K562 (cell line): ENCODE data around the gene FA2H. TPM values are rescaled to one million over a fixed set of nuclear protein-coding genes. Genes with fewer than 3 reads are reported as not detected.

ENCODE experiments used
- ATAC-seq: fragments of 200-7000 bp; cut with Tn5 transposase; 3 replicates; pipeline ENCODE4 v1.9.1; 2020; ENCODE audit warnings: moderate library complexity
- BruUV-seq: library from RNA; stranded (reverse); fragments of 400-500 nt; replicated peaks from 2 replicates; lab custom pipeline; 2021; lab: Mats Ljungman, UMichigan
- CTCF ChIA-PET: fragments of 300-600 bp; formaldehyde crosslinking; extraction: SDS; loops from one replicate; lab custom pipeline; 2021; ENCODE audit warnings: low intra/inter-chr PET ratio; lab: Yijun Ruan, JAX
- POLR2A ChIA-PET: fragments of 300-600, 350-650 bp; sonication (Branson Sonifier 250); formaldehyde crosslinking; extraction: SDS; loops from one replicate; lab custom pipeline; 2021; ENCODE audit warnings: antibody characterized with exemption, inconsistent platforms; lab: Yijun Ruan, JAX
- DNase-seq, 4 experiments: peaks; one replicate each; pipeline versions ENCODE4 v3.0.0 to v3.0.0-alpha.2; 2011 to 2018; ENCODE audit warnings: low spot score in 3 of 4, mixed read lengths in 3 of 4; ENCODE audit errors: extremely low read depth in 1 of 4
- FAIRE-seq: peaks from 2 replicates; lab custom pipeline; 2011; peaks lifted over from hg19 to GRCh38; lab: Jason Lieb, UNC
- H2AFZ ChIP-seq: 2 replicates; pipeline ENCODE4 v1.6.0; 2011; ENCODE audit warnings: low read depth, low read length, control low read depth, inconsistent platforms
- H3K27ac ChIP-seq: fragments of 200-600 bp; 3 replicates; pipeline ENCODE4 v1.8.0; 2011; ENCODE audit warnings: low read depth, mild to moderate bottlenecking, control low read depth, inconsistent platforms, low read length, moderate library complexity, mixed read lengths; ENCODE audit errors: extremely low read depth
- H3K27me3 ChIP-seq, 2 experiments: fragments of 300-600 bp in 1 of 2; 2 replicates in 1 of 2; 3 replicates in 1 of 2; pipeline versions ENCODE4 v1.6.0 to v1.8.0; 2011; ENCODE audit warnings: inconsistent platforms in 2 of 2, low read length in 2 of 2, mild to moderate bottlenecking in 1 of 2, mixed read lengths in 1 of 2, moderate library complexity in 1 of 2; ENCODE audit not compliant: control insufficient read depth in 2 of 2, insufficient read depth in 2 of 2
- H3K36me3 ChIP-seq: fragments of 300-600 bp; 3 replicates; pipeline ENCODE4 v1.8.0; 2011; ENCODE audit warnings: mild to moderate bottlenecking, low read length, inconsistent platforms; ENCODE audit not compliant: control insufficient read depth, insufficient read depth
- H3K4me1 ChIP-seq, 2 experiments: fragments of 200-600 bp in 1 of 2; replicated peaks in 1 of 2; 2 replicates in 1 of 2; 3 replicates in 1 of 2; pipeline versions ENCODE4 v1.5.1 to v1.8.0; 2011; ENCODE audit warnings: inconsistent platforms in 2 of 2, low read length in 2 of 2, mild to moderate bottlenecking in 1 of 2, mixed read lengths in 1 of 2, moderate library complexity in 1 of 2; ENCODE audit not compliant: control insufficient read depth in 2 of 2, insufficient read depth in 2 of 2
- H3K4me2 ChIP-seq: 2 replicates; pipeline ENCODE4 v1.6.1; 2011; ENCODE audit warnings: low read length, control low read depth, inconsistent platforms, mixed read lengths; ENCODE audit not compliant: insufficient read depth
- H3K4me3 ChIP-seq: fragments of 200-600 bp; sonication (generic), shearing (Covaris generic); 2 replicates; pipeline ENCODE4 v1.5.1; 2016; ENCODE audit warnings: control low read depth, inconsistent platforms
- H3K79me2 ChIP-seq: fragments of 200-600 bp; 3 replicates; pipeline ENCODE4 v1.8.0; 2011; ENCODE audit warnings: low read length, inconsistent platforms; ENCODE audit not compliant: control insufficient read depth, insufficient read depth
- H3K9ac ChIP-seq, 2 experiments: 2 replicates each; pipeline versions ENCODE4 v1.6.0 to v1.6.1; 2011; ENCODE audit warnings: low read depth in 2 of 2, low read length in 2 of 2, control low read depth in 1 of 2, inconsistent platforms in 1 of 2, mild to moderate bottlenecking in 1 of 2, mixed read lengths in 1 of 2; ENCODE audit not compliant: insufficient read depth in 1 of 2
- H3K9me1 ChIP-seq: one replicate; pipeline ENCODE4 v1.6.0; 2011; ENCODE audit warnings: inconsistent platforms, mild to moderate bottlenecking, low read length, moderate library complexity; ENCODE audit not compliant: control insufficient read depth, insufficient read depth
- H3K9me3 ChIP-seq: replicated peaks from 2 replicates; pipeline ENCODE4 v1.5.1; 2011; ENCODE audit warnings: low read depth, low read length, inconsistent platforms; ENCODE audit not compliant: control insufficient read depth, insufficient read depth
- H4K20me1 ChIP-seq: replicated peaks from 2 replicates; pipeline ENCODE4 v1.6.1; 2011; ENCODE audit warnings: low read length, inconsistent platforms, mixed read lengths; ENCODE audit not compliant: control insufficient read depth, insufficient read depth
- ELF1 ChIP-seq: fragments of 200-800 bp; sonication (Bioruptor generic); IDR thresholded peaks from 2 replicates; pipeline ENCODE4 v1.6.1; 2016; ENCODE audit warnings: missing genetic modification characterization, missing compliant biosample characterization
- HDAC6 ChIP-seq: IDR thresholded peaks from 2 replicates; pipeline ENCODE4 v1.6.1; 2012; ENCODE audit warnings: low read depth, mild to moderate bottlenecking, control low read depth, inconsistent platforms, low read length, moderate library complexity
- MAZ ChIP-seq, 2 experiments: fragments of 450-650 bp in 1 of 2; sonication (generic) in 1 of 2; formaldehyde crosslinking; IDR thresholded peaks in 1 of 2; conservative IDR thresholded peaks in 1 of 2; 2 replicates each; pipeline versions ENCODE4 v1.4.0 to v1.5.0; 2020; ENCODE audit warnings: mild to moderate bottlenecking in 1 of 2, missing genetic modification reagents in 1 of 2
- ZNF347 ChIP-seq: fragments of 450-650 bp; formaldehyde crosslinking; IDR thresholded peaks from 2 replicates; pipeline ENCODE4 v1.4.0; 2020; ENCODE audit warnings: low read depth, mild to moderate bottlenecking, moderate library complexity
- WGBS: fragments of 100-300 bp; shearing (Covaris generic); methylation state at CpG from one replicate; pipeline ENCODE4 v1.1.6; 2016; ENCODE audit warnings: low coverage, mixed read lengths; ENCODE audit not compliant: insufficient coverage; ENCODE audit errors: missing lambda C conversion rate; 5-methylcytosine and 5-hydroxymethylcytosine counted together
- in situ Hi-C: fragments of 300-500 bp; cut with MboI; formaldehyde crosslinking; loops from 4 replicates; pipeline ENCODE4 v1.15.0; 2018; ENCODE audit warnings: inconsistent platforms, mixed read lengths
- intact Hi-C: fragments of 100-400 bp; cut with micrococcal nuclease; formaldehyde crosslinking; loops from 2 replicates; pipeline ENCODE4 v1.14.2; 2022
- polyA plus RNA-seq, 8 experiments: library from polyadenylated mRNA; depleted of rRNA in 4 of 8; stranded (reverse) in 5 of 8; unstranded in 3 of 8; fragments of >200 nt; fragmentation: Nextera tagmentation in 2 of 8; fragmentation: Illumina TruSeq in 1 of 8; extraction: Ambion mirVana in 2 of 8; extraction: Trizol in 1 of 8; gene quantifications; 2 replicates each; pipeline versions ENCODE4 v1.2.1 to v1.2.3, GENCODE V29; 2011 to 2014; ENCODE audit warnings: inconsistent platforms in 1 of 8, missing spikeins in 1 of 8
- total RNA-seq, 7 experiments: library from RNA; depleted of rRNA in 6 of 7; stranded (reverse); fragments of >200 nt in 6 of 7; fragmentation: Illumina TruSeq in 2 of 7; extraction: Trizol in 2 of 7; gene quantifications; 2 replicates each; pipeline versions ENCODE4 v1.2.1 to v1.2.3, GENCODE V29; 2011 to 2021; ENCODE audit warnings: low replicate concordance in 1 of 7
- TF ChIP-seq, protein P1 (sequence below): fragments of 200-400 bp; formaldehyde crosslinking; IDR thresholded peaks from 2 replicates; pipeline ENCODE4 v1.6.1; 2017; ENCODE audit warnings: mild to moderate bottlenecking, low read depth, low read length, moderate library complexity
- TF ChIP-seq, protein P2 (sequence below), 3 experiments: IDR thresholded peaks in 2 of 3; conservative IDR thresholded peaks in 1 of 3; 2 replicates each; pipeline ENCODE4 v1.5.1; 2011 to 2012; ENCODE audit warnings: low read length in 3 of 3, mild to moderate bottlenecking in 3 of 3, control low read depth in 2 of 3, improper control_type of control experiment in 1 of 3, inconsistent platforms in 1 of 3, low read depth in 1 of 3, mixed read lengths in 1 of 3, moderate library complexity in 1 of 3; ENCODE audit not compliant: insufficient read depth in 2 of 3

The FA2H gene
- total and polyA plus RNA-seq, 9 of the 15 experiments (the other 6 are each of a cell fraction or from before 2014, with no cell fraction given): not detected

DNA sequence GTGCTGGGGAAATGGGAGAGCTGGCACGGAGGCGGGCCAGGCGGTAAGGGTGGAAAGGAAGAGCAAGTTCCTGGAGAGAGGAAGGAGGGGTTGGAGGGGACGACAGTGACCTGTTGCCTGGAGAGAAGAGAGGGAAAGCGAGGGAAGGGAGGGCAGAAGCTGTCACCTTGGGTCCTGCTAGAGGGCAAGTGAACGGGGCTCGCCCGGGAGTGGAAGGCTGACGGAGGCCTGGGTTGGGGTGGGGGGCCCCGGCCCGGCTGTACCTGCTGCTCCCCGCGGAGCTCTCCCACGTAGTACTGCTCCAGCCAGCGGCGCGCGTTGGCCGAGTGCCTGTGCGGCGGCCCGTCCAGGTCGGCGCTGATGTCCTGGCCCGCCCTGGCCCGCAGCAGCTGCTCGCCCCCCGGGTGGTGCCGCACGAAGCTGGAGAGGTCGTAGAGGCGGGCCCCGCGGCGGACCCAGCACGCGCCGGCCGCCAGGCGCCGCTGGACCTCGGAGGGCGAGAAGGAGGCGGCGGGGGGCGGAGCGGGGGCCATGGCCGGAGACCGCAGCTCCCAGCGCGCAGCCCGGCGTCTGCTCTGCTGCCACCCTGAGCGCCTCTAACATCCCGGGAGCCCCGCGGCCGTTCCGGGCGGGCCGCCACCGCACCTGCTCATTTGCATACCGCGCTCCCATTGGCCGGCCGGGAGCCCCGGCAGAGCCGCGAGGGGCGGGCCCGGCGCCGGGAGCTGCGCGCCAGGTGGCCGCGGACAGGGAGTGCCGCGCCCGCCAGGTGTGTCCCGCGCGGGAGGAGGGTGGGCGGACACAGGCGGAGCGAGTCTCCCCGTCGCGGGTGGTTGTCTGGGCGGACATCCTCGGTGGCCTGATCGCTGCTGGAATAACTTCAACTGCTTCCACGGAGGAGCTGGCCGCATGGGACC lies at the start of gene FA2H (continued):
- TF ChIP-seq, protein P1, sequence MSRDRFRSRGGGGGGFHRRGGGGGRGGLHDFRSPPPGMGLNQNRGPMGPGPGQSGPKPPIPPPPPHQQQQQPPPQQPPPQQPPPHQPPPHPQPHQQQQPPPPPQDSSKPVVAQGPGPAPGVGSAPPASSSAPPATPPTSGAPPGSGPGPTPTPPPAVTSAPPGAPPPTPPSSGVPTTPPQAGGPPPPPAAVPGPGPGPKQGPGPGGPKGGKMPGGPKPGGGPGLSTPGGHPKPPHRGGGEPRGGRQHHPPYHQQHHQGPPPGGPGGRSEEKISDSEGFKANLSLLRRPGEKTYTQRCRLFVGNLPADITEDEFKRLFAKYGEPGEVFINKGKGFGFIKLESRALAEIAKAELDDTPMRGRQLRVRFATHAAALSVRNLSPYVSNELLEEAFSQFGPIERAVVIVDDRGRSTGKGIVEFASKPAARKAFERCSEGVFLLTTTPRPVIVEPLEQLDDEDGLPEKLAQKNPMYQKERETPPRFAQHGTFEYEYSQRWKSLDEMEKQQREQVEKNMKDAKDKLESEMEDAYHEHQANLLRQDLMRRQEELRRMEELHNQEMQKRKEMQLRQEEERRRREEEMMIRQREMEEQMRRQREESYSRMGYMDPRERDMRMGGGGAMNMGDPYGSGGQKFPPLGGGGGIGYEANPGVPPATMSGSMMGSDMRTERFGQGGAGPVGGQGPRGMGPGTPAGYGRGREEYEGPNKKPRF: no peak
- TF ChIP-seq HDAC6: no peak
- TF ChIP-seq ELF1 (tag): no peak

DNA sequence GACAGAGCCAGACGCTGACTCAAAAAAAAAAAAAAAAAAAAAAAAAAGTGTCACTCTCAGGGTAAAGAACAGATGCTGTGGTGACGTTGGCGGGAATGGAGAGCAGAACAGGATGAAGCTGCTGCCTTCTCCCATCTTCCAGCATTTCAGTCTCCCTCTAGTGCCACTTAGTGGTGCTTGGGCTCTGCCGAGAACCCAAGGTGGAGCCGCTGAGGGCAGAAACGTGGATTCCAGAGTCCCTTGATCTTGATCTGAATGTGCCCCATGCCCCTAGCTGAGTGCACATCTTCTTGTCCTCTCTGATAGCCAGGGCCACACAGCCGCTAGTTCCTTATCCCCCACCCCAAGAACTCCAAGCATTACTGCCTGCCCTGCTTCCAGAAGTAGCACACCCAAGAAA lies 43.2 kb upstream of the FA2H start:
- DNase-seq (no peak), FAIRE-seq (no peak), ATAC-seq (no peak)
- intact Hi-C loops (no loop called here), in situ Hi-C loops (no loop called here)
- no peaks in the 10 kb centered on the region for H3K36me3 ChIP-seq
- no peaks in the 10 kb centered on the region for H3K9me3 ChIP-seq
- no peak overlapping the region for H2AFZ ChIP-seq
- no TSS peak for BruUV-seq
- H3K9me1 ChIP-seq: no peaks in the 10 kb centered on the region
- H3K4me1 ChIP-seq: peaks cover 0 to 5% of the 10 kb centered on the region in 2 experiments; a peak in 2 of 5 replicates
- H4K20me1 ChIP-seq: no peaks in the 10 kb centered on the region
- CTCF ChIA-PET: no interaction called here
- POLR2A ChIA-PET: interaction anchor here (0.6 kb wide), 1 partner anchor 150 kb away, joined by 3 read pairs; no protein-coding TSS in a partner anchor
- H3K4me3 ChIP-seq: no peak overlapping the region
- H3K9ac ChIP-seq: no peak overlapping the region
- H3K27me3 ChIP-seq: peaks cover 17 to 47% of the 10 kb centered on the region in 2 experiments; a peak in 4 of 5 replicates
- 3% methylated on average over 6 of the region's 7 CpGs for WGBS
- no peak overlapping the region for H3K27ac ChIP-seq
- H3K4me2 ChIP-seq: no peak overlapping the region
- TF ChIP-seq MAZ (CRISPR knock-in tag; conservative IDR thresholded peaks at IDR 0.05 in 1 of 2, IDR thresholded peaks at IDR 0.05 in 1 of 2) (no peak), ZNF347 (CRISPR knock-in tag) (no peak)
- TF ChIP-seq, protein P2, sequence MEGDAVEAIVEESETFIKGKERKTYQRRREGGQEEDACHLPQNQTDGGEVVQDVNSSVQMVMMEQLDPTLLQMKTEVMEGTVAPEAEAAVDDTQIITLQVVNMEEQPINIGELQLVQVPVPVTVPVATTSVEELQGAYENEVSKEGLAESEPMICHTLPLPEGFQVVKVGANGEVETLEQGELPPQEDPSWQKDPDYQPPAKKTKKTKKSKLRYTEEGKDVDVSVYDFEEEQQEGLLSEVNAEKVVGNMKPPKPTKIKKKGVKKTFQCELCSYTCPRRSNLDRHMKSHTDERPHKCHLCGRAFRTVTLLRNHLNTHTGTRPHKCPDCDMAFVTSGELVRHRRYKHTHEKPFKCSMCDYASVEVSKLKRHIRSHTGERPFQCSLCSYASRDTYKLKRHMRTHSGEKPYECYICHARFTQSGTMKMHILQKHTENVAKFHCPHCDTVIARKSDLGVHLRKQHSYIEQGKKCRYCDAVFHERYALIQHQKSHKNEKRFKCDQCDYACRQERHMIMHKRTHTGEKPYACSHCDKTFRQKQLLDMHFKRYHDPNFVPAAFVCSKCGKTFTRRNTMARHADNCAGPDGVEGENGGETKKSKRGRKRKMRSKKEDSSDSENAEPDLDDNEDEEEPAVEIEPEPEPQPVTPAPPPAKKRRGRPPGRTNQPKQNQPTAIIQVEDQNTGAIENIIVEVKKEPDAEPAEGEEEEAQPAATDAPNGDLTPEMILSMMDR (IDR thresholded peaks at IDR 0.05 in 2 of 3, conservative IDR thresholded peaks at IDR 0.05 in 1 of 3; ENCODE audit: insufficient read depth in 2 of 3, low read depth in 1 of 3, low read length in 3 of 3): peak in 2 of 3 experiments; percentile 6 to 18; a peak in 1 of 6 replicates
- no peaks in the 10 kb centered on the region for H3K79me2 ChIP-seq
